IMR-90 (cell line): ENCODE data around the gene PPP1R8.

Source experiments
- CEBPB ChIP-seq: IDR thresholded peaks from 2 replicates; pipeline ENCODE4 v1.6.1; 2012; ENCODE audit warnings: low read depth, low read length, improper control_type of control experiment
- MXI1 ChIP-seq: IDR thresholded peaks from 2 replicates; pipeline ENCODE4 v1.6.1; 2012; ENCODE audit warnings: low read depth, mild to moderate bottlenecking, low read length, moderate library complexity, borderline replicate concordance
- RCOR1 ChIP-seq: IDR thresholded peaks from 2 replicates; pipeline ENCODE4 v1.6.1; 2012; ENCODE audit warnings: mild to moderate bottlenecking, low read length, improper control_type of control experiment; ENCODE audit not compliant: insufficient replicate concordance
- RFX5 ChIP-seq: IDR thresholded peaks from 2 replicates; pipeline ENCODE4 v1.8.0; 2012; ENCODE audit warnings: low read depth, mild to moderate bottlenecking, low read length, moderate library complexity
- SMC3 ChIP-seq: fragments of 150-350 bp; IDR thresholded peaks from 2 replicates; pipeline ENCODE4 v1.6.1; 2016; ENCODE audit warnings: low read depth, mild to moderate bottlenecking, antibody characterized with exemption, low read length, moderate library complexity
- TF ChIP-seq, protein P1 (sequence below): conservative IDR thresholded peaks from 2 replicates; pipeline ENCODE4 v1.5.1; 2012; ENCODE audit warnings: mild to moderate bottlenecking, low read depth, low read length, improper control_type of control experiment

DNA sequence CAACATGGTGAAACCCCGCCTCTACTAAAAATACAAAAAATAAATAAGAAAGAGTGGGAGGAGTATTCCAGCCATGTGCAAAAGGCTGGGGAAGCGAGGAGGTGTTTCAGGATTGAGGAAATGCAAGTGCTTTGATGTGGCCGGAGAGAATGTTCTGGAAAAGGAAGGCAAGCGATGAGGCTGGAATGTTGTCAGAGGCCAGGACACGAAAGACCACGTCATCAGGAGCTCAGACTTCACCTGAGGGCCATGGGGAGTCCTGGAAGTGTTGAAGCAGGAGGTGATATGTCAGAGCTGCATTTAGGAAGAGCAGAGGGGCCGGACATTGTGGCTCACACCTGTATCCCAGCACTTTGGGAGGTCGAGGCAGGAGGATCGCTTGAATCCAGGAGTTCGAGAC lies 30.9 kb downstream of the PPP1R8 start:
- TF ChIP-seq, protein P1, sequence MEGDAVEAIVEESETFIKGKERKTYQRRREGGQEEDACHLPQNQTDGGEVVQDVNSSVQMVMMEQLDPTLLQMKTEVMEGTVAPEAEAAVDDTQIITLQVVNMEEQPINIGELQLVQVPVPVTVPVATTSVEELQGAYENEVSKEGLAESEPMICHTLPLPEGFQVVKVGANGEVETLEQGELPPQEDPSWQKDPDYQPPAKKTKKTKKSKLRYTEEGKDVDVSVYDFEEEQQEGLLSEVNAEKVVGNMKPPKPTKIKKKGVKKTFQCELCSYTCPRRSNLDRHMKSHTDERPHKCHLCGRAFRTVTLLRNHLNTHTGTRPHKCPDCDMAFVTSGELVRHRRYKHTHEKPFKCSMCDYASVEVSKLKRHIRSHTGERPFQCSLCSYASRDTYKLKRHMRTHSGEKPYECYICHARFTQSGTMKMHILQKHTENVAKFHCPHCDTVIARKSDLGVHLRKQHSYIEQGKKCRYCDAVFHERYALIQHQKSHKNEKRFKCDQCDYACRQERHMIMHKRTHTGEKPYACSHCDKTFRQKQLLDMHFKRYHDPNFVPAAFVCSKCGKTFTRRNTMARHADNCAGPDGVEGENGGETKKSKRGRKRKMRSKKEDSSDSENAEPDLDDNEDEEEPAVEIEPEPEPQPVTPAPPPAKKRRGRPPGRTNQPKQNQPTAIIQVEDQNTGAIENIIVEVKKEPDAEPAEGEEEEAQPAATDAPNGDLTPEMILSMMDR, result no peak
- TF ChIP-seq MXI1 (no peak), CEBPB (no peak), SMC3 (no peak), RCOR1 (no peak), RFX5 (no peak)
